ENCODE results near the gene BTBD16. TPM values are rescaled to one million over a fixed set of nuclear protein-coding genes. Genes with fewer than 3 reads are reported as not detected.

BTBD16 gene
- total and polyA plus RNA-seq, 10 of the 15 experiments (the other 5 are each of a cell fraction or from before 2014, with no cell fraction given) = 0.11 TPM; not detected in 9

DNA sequence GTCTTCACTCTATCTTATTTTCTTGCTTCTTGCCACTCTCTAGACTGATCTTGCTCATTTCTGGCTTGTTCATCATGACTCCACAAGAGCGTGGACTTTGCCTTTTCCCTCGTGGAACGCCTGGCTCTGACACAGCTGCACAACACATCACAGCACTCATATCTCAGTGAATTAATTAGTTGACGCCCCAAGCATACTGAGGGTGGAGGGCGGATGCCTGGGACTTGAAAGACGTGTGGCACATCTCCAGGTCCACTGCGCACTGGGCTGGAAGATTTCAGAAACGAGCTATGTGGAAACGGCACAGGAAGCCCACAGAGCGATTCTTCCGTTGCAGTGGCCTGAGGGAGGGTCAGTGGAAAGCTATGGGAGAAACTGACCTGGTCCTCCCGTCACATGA lies 79.8 kb downstream of the BTBD16 start (continued):
- TF ChIP-seq, protein P1, sequence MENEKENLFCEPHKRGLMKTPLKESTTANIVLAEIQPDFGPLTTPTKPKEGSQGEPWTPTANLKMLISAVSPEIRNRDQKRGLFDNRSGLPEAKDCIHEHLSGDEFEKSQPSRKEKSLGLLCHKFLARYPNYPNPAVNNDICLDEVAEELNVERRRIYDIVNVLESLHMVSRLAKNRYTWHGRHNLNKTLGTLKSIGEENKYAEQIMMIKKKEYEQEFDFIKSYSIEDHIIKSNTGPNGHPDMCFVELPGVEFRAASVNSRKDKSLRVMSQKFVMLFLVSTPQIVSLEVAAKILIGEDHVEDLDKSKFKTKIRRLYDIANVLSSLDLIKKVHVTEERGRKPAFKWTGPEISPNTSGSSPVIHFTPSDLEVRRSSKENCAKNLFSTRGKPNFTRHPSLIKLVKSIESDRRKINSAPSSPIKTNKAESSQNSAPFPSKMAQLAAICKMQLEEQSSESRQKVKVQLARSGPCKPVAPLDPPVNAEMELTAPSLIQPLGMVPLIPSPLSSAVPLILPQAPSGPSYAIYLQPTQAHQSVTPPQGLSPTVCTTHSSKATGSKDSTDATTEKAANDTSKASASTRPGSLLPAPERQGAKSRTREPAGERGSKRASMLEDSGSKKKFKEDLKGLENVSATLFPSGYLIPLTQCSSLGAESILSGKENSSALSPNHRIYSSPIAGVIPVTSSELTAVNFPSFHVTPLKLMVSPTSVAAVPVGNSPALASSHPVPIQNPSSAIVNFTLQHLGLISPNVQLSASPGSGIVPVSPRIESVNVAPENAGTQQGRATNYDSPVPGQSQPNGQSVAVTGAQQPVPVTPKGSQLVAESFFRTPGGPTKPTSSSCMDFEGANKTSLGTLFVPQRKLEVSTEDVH (IDR thresholded peaks at IDR 0.05; ENCODE audit: low read depth, partially characterized antibody) = no peak
- TF ChIP-seq HDGF (IDR thresholded peaks at IDR 0.05) (no peak), RUNX3 (IDR thresholded peaks at IDR 0.05; ENCODE audit: low read length) (no peak), TARDBP (IDR thresholded peaks at IDR 0.05; ENCODE audit: borderline replicate concordance) (no peak), CREM (IDR thresholded peaks at IDR 0.05; ENCODE audit: low read depth) (no peak)
- TF ChIP-seq, protein P2, sequence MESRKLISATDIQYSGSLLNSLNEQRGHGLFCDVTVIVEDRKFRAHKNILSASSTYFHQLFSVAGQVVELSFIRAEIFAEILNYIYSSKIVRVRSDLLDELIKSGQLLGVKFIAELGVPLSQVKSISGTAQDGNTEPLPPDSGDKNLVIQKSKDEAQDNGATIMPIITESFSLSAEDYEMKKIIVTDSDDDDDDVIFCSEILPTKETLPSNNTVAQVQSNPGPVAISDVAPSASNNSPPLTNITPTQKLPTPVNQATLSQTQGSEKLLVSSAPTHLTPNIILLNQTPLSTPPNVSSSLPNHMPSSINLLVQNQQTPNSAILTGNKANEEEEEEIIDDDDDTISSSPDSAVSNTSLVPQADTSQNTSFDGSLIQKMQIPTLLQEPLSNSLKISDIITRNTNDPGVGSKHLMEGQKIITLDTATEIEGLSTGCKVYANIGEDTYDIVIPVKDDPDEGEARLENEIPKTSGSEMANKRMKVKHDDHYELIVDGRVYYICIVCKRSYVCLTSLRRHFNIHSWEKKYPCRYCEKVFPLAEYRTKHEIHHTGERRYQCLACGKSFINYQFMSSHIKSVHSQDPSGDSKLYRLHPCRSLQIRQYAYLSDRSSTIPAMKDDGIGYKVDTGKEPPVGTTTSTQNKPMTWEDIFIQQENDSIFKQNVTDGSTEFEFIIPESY (IDR thresholded peaks at IDR 0.05) = no peak

DNA sequence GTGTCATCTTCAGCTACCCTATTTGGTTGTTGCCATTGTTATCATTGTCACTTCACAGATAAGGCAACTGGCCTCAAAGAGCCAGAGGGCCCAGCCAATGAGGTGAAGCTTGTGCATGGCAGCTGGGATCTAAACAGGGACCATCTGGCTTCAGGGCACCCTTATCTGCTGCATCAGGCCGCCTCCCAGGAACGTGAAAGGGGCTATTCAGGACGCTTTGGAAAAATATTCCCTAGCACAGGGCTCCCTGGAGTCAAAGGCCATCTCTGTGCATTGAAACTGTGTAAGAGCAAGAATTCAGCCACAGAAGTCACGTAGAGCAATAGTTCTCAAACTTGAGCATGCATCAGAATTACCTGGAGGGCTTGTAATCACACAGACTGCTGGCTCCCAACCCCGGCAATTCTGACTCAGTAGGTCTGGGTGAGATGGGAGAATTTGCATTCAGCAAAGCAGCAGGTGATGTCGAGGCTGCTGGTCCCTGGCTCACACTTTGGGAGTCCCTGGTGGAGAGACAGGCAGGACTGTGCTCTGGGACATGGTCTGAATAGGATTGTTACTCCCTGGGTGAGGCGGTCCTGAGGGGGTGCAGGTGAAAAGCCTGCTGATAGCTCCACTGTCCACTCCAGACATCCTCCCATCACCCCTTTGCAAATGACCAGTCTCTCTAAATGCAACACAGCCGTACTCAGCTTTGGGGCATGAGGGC lies 81.9 kb downstream of the BTBD16 start:
- RAD21 ChIA-PET (ENCODE audit: unreplicated experiment) = no interaction called here
- no peaks in the 10 kb centered on the region for H3K79me2 ChIP-seq (ENCODE audit: control insufficient read depth, insufficient read depth, low read length)
- ATAC-seq (no peak), DNase-seq (ENCODE audit: low read depth, low spot score) (no peak), FAIRE-seq (no peak)
- in situ Hi-C loops (cut with MboI) (no loop called here), intact Hi-C loops (cut with micrococcal nuclease; ENCODE audit: unreplicated experiment) (no loop called here)
- CTCF ChIA-PET = interaction anchor here (0.7 kb wide), 1 partner anchor 1284 kb away, joined by 3 read pairs; no protein-coding TSS in a partner anchor
- H3K4me1 ChIP-seq (ENCODE audit: control insufficient read depth, insufficient read depth, low read length) = no peaks in the 10 kb centered on the region
- SMC1A ChIA-PET (ENCODE audit: uncharacterized antibody, unreplicated experiment) = interaction anchor here (0.9 kb wide), 1 partner anchor 81 kb away, joined by 3 read pairs; no protein-coding TSS in a partner anchor
- H3K27ac ChIP-seq (ENCODE audit: control insufficient read depth, insufficient read depth) = no peak overlapping the region
- 6% methylated on average over 8 of the region's 8 CpGs for WGBS (ENCODE audit: insufficient coverage, insufficient replicate concordance, low lambda C conversion rate, missing lambda C conversion rate)
- no peak overlapping the region for H3K4me3 ChIP-seq
- H4K20me1 ChIP-seq (ENCODE audit: control insufficient read depth, insufficient read depth) = no peaks in the 10 kb centered on the region
- TF ChIP-seq MYB (IDR thresholded peaks at IDR 0.05; ENCODE audit: borderline replicate concordance, low read depth, low read length) (no peak), IRF4 (IDR thresholded peaks at IDR 0.05; ENCODE audit: low read depth, low read length) (no peak)
- TF ChIP-seq, protein P3, sequence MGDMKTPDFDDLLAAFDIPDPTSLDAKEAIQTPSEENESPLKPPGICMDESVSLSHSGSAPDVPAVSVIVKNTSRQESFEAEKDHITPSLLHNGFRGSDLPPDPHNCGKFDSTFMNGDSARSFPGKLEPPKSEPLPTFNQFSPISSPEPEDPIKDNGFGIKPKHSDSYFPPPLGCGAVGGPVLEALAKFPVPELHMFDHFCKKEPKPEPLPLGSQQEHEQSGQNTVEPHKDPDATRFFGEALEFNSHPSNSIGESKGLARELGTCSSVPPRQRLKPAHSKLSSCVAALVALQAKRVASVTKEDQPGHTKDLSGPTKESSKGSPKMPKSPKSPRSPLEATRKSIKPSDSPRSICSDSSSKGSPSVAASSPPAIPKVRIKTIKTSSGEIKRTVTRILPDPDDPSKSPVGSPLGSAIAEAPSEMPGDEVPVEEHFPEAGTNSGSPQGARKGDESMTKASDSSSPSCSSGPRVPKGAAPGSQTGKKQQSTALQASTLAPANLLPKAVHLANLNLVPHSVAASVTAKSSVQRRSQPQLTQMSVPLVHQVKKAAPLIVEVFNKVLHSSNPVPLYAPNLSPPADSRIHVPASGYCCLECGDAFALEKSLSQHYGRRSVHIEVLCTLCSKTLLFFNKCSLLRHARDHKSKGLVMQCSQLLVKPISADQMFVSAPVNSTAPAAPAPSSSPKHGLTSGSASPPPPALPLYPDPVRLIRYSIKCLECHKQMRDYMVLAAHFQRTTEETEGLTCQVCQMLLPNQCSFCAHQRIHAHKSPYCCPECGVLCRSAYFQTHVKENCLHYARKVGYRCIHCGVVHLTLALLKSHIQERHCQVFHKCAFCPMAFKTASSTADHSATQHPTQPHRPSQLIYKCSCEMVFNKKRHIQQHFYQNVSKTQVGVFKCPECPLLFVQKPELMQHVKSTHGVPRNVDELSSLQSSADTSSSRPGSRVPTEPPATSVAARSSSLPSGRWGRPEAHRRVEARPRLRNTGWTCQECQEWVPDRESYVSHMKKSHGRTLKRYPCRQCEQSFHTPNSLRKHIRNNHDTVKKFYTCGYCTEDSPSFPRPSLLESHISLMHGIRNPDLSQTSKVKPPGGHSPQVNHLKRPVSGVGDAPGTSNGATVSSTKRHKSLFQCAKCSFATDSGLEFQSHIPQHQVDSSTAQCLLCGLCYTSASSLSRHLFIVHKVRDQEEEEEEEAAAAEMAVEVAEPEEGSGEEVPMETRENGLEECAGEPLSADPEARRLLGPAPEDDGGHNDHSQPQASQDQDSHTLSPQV (IDR thresholded peaks at IDR 0.05) = no peak
- no peak overlapping the region for H2AFZ ChIP-seq (ENCODE audit: control insufficient read depth, low read depth, low read length)
- no TSS peak for BruUV-seq (replicated peaks)
- H3K9me3 ChIP-seq (replicated peaks; ENCODE audit: control insufficient read depth, insufficient read depth, low read length) = no peaks in the 10 kb centered on the region
- no peak overlapping the region for H3K9ac ChIP-seq (ENCODE audit: control insufficient read depth, insufficient read depth, low read length)
- POLR2A ChIA-PET = no interaction called here
- H3K27me3 ChIP-seq (replicated peaks in 1 of 2; ENCODE audit: control insufficient read depth in 2 of 2, insufficient read depth in 2 of 2, low read length in 1 of 2) = peaks cover 2% of the 10 kb centered on the region in 2 experiments; a peak in 2 of 4 replicates
- H3K36me3 ChIP-seq (ENCODE audit: control insufficient read depth in 2 of 2, insufficient read depth in 2 of 2, low read length in 1 of 2) = no peaks in the 10 kb centered on the region
- no peak overlapping the region for H3K4me2 ChIP-seq (ENCODE audit: control insufficient read depth, insufficient read depth)
